Progenitor cell of endocrine pancreas (in vitro differentiated cells): ENCODE results near the gene RET. TPM values are rescaled to one million over a fixed set of nuclear protein-coding genes. Genes with fewer than 3 reads are reported as not detected.

ENCODE experiments used
- DNase-seq: peaks from one replicate; pipeline ENCODE4 v3.0.0; 2021; ENCODE audit warnings: low spot score; ENCODE audit not compliant: unreplicated experiment
- H3K27ac Mint-ChIP-seq: 2 replicates; pipeline ENCODE4 v1.8.0; 2021; ENCODE audit warnings: mild to moderate bottlenecking, moderate library complexity, mixed read lengths
- H3K27me3 Mint-ChIP-seq: 2 replicates; pipeline ENCODE4 v1.8.0; 2021; ENCODE audit warnings: mixed read lengths
- H3K36me3 Mint-ChIP-seq: 2 replicates; pipeline ENCODE4 v1.8.0; 2022; ENCODE audit warnings: mixed read lengths; ENCODE audit not compliant: insufficient read depth
- H3K4me1 Mint-ChIP-seq: 2 replicates; pipeline ENCODE4 v1.8.0; 2021; ENCODE audit warnings: low read depth, mixed read lengths
- H3K4me3 Mint-ChIP-seq: 2 replicates; pipeline ENCODE4 v1.8.0; 2021; ENCODE audit warnings: low read depth, mild to moderate bottlenecking, moderate library complexity, mixed read lengths
- H3K9me3 Mint-ChIP-seq: 2 replicates; pipeline ENCODE4 v1.8.0; 2021; ENCODE audit warnings: low read depth, mixed read lengths
- total RNA-seq: library from RNA; stranded (reverse); gene quantifications from 2 replicates; pipeline ENCODE4 v1.2.1, GENCODE V29; 2021
- TF ChIP-seq, protein P1 (sequence below): fragments of 200-600 bp; sonication (generic); IDR thresholded peaks from one replicate; pipeline ENCODE4 v1.5.0; 2021; ENCODE audit warnings: antibody characterized with exemption, mild to moderate bottlenecking; ENCODE audit not compliant: unreplicated experiment

The RET gene
- total RNA-seq, 1 donor from 2014 or later = 1.5 TPM

GRCh38 chr10:43075612-43076003 lies 1.3 kb upstream of the RET start:
- H3K27me3 Mint-ChIP-seq = peaks cover 83% of the 10 kb centered on the region
- H3K4me3 Mint-ChIP-seq = no peak overlapping the region
- no peak overlapping the region for H3K27ac Mint-ChIP-seq
- no peaks in the 10 kb centered on the region for H3K36me3 Mint-ChIP-seq
- DNase-seq = no peak
- H3K4me1 Mint-ChIP-seq = peaks cover 2% of the 10 kb centered on the region
- no peaks in the 10 kb centered on the region for H3K9me3 Mint-ChIP-seq
- TF ChIP-seq, protein P1, sequence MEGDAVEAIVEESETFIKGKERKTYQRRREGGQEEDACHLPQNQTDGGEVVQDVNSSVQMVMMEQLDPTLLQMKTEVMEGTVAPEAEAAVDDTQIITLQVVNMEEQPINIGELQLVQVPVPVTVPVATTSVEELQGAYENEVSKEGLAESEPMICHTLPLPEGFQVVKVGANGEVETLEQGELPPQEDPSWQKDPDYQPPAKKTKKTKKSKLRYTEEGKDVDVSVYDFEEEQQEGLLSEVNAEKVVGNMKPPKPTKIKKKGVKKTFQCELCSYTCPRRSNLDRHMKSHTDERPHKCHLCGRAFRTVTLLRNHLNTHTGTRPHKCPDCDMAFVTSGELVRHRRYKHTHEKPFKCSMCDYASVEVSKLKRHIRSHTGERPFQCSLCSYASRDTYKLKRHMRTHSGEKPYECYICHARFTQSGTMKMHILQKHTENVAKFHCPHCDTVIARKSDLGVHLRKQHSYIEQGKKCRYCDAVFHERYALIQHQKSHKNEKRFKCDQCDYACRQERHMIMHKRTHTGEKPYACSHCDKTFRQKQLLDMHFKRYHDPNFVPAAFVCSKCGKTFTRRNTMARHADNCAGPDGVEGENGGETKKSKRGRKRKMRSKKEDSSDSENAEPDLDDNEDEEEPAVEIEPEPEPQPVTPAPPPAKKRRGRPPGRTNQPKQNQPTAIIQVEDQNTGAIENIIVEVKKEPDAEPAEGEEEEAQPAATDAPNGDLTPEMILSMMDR = peak; percentile 33

DNA sequence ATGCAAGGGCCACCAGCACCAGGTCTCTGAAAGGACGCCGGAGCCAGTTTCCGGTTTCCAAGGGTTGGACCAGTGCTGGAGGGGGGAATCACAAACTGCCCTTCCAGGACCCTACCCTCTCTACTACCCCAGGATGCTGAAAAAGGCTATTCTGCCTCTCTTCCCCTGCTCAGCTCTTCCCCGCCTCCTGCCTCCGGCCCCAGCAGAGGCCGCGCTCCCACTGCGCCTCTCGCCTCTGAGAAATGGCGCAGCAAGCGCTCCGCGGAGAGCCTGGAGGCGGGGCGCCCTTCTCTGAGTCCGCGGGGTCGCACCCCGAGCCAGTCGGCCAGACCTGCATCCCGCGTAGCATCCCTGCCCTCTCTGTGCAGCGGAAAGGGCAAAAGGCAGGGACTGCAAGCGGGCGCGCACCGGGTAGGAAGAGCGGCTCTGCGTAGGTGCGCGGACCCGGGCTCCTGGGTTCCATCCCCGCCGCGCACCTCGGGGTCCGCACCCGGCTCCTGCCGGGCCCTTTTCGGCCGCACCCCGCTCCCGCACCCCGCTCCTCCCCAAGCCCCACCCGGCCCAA lies 476 bp upstream of the RET start:
- Mint-ChIP-seq H3K27ac (no peak overlapping the region), H3K27me3 (peaks cover 83% of the 10 kb centered on the region), H3K36me3 (no peaks in the 10 kb centered on the region), H3K4me1 (peaks cover 2% of the 10 kb centered on the region), H3K4me3 (peak overlapping the region; percentile 14), H3K9me3 (no peaks in the 10 kb centered on the region)
- TF ChIP-seq, protein P1 = no peak
- DNase-seq = no peak

DNA sequence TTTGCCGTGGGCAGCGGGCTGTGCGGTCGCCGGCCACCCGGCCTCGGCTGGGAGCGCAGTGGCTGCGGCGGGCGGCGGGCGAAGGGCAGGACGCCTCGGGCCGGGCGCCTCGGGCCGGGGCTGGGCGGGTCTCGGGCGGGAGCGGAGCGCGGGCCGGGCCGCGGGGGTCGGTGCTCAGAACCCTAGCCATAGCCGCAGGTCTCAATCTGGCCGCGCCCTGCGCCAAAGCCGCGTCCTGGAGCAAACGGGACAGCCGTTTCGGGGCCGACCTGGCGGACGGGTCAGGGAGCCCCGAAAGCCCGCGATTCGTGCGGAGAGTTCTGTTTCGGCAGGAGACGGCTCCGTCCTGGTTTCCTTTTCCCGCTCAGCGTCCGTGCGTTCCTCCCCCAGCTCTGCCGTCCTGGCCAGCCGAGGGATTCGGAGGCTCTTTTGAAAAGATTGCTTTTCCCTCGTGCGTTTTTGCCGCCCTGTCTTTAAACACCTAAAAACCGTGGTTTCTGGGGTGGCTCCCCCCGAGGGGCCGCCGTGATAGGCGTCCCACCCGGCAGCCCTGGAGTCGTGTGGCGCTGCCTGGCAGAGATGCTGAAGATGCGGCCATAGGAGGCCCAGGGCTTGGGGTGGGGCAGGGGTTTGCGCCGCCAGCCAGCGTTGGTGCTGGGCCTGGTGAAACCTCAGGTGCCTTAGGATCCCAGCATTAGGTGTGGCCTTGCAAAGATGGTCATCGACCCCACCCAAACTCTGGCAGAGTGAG lies 727 bp downstream of the RET start:
- H3K27ac Mint-ChIP-seq = no peak overlapping the region
- peaks cover 5% of the 10 kb centered on the region for H3K4me1 Mint-ChIP-seq
- no peaks in the 10 kb centered on the region for H3K36me3 Mint-ChIP-seq
- TF ChIP-seq, protein P1 = no peak
- no peak for DNase-seq
- peaks cover 76% of the 10 kb centered on the region for H3K27me3 Mint-ChIP-seq
- H3K4me3 Mint-ChIP-seq = peak overlapping the region; percentile 65
- no peaks in the 10 kb centered on the region for H3K9me3 Mint-ChIP-seq

GRCh38 chr10:43078175-43078985 lies 1.5 kb downstream of the RET start:
- no peaks in the 10 kb centered on the region for H3K36me3 Mint-ChIP-seq
- no peaks in the 10 kb centered on the region for H3K9me3 Mint-ChIP-seq
- no peak for DNase-seq
- TF ChIP-seq, protein P1 = no peak
- peaks cover 5% of the 10 kb centered on the region for H3K4me1 Mint-ChIP-seq
- H3K4me3 Mint-ChIP-seq = no peak overlapping the region
- H3K27me3 Mint-ChIP-seq = peaks cover 68% of the 10 kb centered on the region
- no peak overlapping the region for H3K27ac Mint-ChIP-seq

DNA sequence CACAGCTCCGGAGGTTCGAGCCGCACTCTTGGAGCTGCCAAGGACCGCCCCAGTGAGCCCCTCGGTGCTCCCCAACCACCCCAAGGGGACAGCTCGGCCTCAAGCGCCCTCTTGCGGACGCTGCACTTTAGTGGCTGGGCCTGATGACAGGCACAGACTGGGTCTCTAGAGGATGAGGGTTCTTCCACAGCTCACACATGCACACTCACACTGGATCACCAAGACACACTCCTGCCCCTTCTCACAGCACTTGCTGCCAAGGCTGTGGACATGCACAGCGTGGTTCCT lies 2.1 kb downstream of the RET start:
- Mint-ChIP-seq H3K4me1 (peaks cover 5% of the 10 kb centered on the region), H3K9me3 (no peaks in the 10 kb centered on the region), H3K27ac (no peak overlapping the region), H3K36me3 (no peaks in the 10 kb centered on the region), H3K4me3 (no peak overlapping the region), H3K27me3 (peaks cover 63% of the 10 kb centered on the region)
- DNase-seq = peak; percentile 51
- TF ChIP-seq, protein P1 = peak; percentile 64
